Cortex of kidney (tissue), 1 donor: ENCODE results near the gene BEAN1.

ENCODE experiments used
- DNase-seq: peaks from one replicate; lab custom pipeline; 2025; lab: John Stamatoyannopoulos, UW

The BEAN1 gene

GRCh38 chr16:66470556-66470955, 43.5 kb downstream of the BEAN1 start:
- DNase-seq: no peak

- DNase-seq: no peak
These were observed 44.2 kb downstream of the BEAN1 start for GRCh38 chr16:66471264-66471663.

GRCh38 chr16:66471716-66472393, 44.8 kb downstream of the BEAN1 start:
- DNase-seq: no peak

GRCh38 chr16:66473051-66473571, 46.0 kb downstream of the BEAN1 start:
- DNase-seq: no peak

GRCh38 chr16:66473654-66474519, 46.8 kb downstream of the BEAN1 start:
- DNase-seq: no peak

GRCh38 chr16:66474750-66475199, 47.7 kb downstream of the BEAN1 start:
- DNase-seq: no peak

- no peak for DNase-seq
These were observed 48.1 kb downstream of the BEAN1 start for GRCh38 chr16:66475232-66475631.

- no peak for DNase-seq
These were observed 49.4 kb downstream of the BEAN1 start for GRCh38 chr16:66476328-66477027.

GRCh38 chr16:66477028-66477515, 50.0 kb downstream of the BEAN1 start:
- no peak for DNase-seq

- DNase-seq: no peak
These were observed 51.8 kb downstream of the BEAN1 start for GRCh38 chr16:66478733-66479511.

GRCh38 chr16:66479661-66480264, 52.7 kb downstream of the BEAN1 start:
- DNase-seq: no peak

- no peak for DNase-seq
These were observed 53.4 kb downstream of the BEAN1 start for GRCh38 chr16:66480265-66481080.

- no peak for DNase-seq
These were observed 54.2 kb downstream of the BEAN1 start for GRCh38 chr16:66481081-66481942.

GRCh38 chr16:66481943-66482390, 54.9 kb downstream of the BEAN1 start:
- no peak for DNase-seq

GRCh38 chr16:66483689-66484452, 56.8 kb downstream of the BEAN1 start:
- no peak for DNase-seq

- DNase-seq: no peak
These were observed 57.5 kb downstream of the BEAN1 start for GRCh38 chr16:66484453-66485213.

- DNase-seq: no peak
These were observed 58.3 kb downstream of the BEAN1 start for GRCh38 chr16:66485376-66485775.
